Measurements from ENCODE around the gene CERS4. TPM values are rescaled to one million over a fixed set of nuclear protein-coding genes. Genes with fewer than 3 reads are reported as not detected.
"Not testable (repeated sequence)": the region's sequence is repeated elsewhere in the genome, so short reads cannot be mapped to it uniquely, and the experiment has no call there.

The CERS4 gene
- total RNA-seq, 1 donor from 2014 or later = 49.8 TPM

DNA sequence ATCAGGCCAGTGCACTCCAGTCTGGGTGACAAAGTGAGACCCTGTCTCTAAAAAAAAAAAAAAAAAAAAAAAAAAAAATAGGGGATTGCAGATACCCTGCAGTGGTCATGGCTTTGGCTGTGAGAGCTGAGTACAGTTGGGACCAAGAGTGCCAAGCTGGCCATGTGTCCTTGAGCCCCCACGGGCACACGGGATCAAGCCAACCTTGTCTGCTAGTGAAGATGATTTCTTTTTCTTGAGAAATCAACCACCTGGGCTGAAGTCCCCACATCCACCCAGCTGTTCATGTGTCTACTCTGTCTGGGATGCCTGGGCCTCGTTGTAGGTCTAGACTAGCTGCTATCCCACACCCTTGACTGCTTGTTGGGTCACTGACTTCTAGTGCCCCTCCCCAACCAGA lies 34.0 kb downstream of the CERS4 start:
- DNase-seq (ENCODE audit: low spot score) = no peak

DNA sequence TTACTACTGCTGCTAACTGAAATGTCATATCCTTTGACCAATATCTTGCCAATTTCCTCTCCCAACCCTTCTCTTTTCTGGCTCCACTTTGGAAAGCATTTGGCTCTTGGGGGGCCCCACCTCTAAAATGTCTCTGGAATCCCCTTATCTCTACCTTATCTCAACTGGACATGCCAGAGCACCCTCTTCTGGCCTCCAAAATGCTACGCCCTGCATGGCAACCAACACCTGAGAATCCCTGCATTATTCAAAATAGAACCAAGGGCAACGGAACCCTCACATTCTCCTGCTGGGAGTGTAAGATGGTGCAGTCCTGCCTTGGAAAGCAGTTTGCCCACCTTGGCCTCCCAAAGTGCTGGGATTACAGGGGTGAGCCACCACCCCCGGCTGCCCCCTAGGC lies 35.3 kb downstream of the CERS4 start:
- DNase-seq (ENCODE audit: low spot score) = no peak

DNA sequence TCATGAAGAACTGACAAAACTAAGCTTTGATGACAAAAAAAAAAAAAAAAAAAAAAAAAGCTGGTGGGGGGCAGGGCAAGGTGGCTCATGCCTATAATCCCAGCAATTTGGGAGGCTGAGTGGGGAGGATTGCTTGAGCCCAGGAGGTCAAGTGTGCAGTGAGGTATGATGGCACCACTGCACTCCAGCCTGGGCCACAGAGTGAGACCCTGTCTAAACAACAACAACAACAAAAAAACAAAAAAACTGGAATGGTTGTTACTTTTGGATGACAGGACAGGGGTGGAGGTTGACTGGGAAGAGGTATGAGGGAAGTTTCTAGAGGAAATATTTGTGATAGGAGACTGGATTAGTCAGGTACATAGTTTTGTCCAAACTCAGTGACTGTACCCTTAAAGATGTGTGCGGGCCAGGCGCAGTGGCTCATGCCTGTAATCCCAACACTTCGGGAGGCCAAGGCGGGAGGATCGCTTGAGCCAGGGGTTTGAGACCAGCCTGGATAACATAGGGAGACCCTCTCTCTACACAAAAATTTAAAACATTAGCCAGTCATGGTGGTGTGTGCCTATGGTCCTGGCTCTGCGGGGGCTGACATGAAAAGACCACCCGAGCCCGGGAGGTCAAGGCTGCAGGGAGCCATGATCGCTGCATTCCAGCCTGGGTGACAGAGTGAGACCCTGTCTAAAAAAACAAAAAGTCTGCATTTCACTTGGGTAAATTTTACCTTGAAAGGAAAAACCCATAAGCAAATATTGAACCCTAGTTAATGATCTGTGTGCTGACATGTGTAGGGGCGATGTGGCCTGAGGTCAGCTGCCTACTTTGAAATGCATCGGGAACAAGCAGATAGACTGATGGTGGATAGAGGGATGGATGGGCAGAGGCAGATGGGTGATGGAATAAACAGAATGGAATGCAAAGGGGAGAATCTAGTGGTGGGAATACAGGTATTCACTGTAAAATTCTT lies 37.0 kb downstream of the CERS4 start:
- no peak for DNase-seq (ENCODE audit: low spot score)

DNA sequence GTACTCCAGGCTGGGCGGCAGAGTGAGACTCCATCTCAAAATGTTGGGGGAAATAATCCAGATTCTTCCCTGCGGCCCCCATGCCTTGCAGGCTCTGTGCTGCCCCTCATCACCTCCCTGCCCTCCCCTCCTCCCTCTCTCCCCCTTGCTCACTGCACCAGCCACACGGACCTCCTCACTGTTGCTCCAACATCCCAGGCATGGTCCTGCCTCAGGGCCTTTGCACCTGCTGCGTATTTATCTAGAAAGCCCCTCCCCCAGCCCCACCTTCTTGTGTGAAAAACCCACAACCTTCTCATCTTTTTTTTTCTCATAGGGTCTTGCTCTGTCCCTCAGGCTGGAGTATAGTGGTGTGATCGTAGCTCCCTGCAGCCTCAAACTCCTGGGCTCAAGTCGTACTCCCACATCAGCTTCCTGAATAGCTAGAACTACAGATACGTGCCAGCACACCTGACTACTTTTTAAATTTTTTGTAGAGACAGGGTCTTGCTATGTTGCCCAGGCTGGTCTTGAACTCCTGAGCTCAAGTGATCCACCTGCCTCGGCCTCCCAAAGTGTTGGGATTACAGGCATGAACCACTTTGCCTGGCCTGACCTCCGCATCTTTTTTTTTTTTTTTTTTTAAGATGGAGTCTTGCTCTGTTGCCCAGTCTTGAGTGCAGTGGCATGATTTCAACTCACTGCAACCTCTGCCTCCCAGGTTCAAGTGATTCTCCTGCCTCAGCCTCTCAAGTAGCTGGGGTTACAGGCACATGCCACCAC lies 38.1 kb downstream of the CERS4 start:
- not testable (repeated sequence) for DNase-seq (ENCODE audit: low spot score)

DNA sequence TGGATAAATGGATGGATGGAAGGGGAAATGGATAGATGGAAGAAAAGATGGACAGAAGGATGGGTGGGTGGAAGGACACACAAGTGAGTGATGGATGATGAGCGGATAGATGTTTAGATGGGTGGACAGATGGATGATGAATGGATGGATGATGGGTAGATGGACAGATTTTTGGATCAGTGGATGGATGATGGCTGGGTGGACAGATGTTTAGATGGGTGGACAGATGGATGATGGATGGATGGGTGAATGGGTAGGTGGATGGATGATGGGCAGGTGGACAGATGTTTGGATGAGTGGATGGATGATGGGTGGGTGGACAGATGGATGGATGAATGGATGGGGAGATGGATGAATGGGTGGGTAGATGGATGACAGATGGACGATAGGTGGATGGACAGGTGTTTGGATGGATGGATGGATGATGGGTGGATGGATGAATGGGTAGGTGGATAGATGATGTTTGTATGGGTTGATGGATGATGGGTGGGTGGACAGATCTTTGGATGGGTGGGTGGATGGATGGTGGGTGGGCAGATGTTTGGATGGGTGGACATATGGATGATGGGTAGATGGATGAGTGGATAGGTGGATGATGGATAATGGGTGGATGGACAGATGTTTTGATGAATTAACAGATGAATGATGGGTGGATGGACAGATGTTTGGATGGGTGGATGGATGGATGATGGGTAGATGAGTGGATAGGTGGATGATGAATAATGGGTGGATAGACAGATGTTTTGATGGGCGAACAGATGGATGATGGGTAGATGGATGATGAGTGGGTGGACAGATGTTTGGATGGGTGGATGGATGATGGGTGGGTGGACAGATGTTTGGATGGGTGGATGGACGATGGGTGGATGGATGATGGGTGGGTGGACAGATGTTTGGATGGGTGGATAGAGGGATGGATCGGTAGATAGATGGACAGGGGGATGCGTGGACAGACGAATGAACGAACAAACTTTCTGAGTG lies 39.5 kb downstream of the CERS4 start:
- no peak for DNase-seq (ENCODE audit: low spot score)

DNA sequence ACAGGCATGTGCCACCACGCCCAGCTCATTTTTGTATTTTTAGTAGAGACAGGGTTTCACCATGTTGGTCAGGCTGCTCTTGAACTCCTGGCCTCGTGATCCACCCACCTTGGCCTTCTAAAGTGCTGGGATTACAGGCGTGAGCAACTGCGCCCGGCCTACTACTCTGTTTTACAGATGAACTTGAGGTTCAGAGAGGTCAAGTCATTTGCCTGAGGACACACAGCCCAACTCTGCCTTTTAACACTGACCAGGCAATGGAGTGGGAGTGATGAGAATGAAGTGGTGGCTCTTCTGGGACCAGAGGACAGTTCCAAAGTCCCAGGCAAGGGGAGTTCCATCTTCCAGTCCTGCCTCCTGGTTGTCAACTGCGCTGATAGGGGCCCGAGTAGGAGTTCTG lies 41.4 kb downstream of the CERS4 start:
- no peak for DNase-seq (ENCODE audit: low spot score)

DNA sequence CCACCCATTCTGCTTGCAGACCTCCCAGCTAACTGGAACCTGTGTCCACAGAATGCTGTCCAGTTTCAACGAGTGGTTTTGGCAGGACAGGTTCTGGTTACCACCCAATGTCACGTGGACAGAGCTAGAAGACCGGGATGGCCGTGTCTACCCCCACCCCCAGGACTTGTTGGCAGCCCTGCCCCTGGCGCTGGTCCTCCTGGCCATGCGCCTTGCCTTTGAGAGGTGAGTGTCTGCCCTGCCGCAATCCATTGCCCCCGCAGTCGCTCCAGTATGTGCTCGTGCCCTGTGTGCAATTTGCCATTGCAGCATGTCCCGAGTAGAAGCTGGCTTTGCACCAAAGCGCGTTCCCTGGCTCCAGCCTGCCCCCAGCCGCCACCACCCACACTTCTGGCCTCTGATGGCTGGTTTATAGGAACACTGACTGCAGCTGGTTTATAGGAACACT lies 41.9 kb downstream of the CERS4 start:
- DNase-seq (ENCODE audit: low spot score) = peak; percentile 67

DNA sequence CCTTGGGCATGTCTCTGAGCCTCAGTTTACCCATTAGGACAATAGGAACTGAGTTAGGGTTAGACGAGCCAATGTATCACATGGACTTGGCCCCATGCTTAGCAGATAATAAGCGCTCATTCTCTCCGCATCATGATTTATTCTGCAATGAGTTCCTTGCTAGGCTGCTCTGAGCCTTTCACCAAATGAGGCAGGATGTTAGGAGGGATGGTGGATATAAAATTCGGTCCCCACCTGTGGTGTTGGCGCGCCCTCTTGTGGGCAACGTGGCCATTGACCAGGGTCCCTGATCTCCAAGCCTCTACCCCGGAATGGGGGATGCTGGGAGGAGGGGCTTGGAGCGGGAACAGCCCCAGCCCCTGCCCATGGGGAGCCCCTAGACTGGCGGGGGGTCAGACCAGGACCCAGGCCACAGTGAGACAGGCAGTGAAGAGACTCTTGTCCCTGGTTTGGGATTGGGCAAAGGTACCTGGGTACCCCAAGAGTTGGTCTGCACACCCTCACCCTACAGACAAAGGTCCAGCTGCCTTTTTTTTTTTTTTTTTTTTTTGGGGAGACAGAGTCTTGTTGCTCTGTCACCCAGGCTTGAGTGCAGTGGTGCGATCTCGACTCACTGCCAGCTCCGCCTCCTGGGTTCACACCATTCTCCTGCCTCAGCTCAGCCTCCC lies 43.9 kb downstream of the CERS4 start:
- peak; percentile 87 for DNase-seq (ENCODE audit: low spot score)

DNA sequence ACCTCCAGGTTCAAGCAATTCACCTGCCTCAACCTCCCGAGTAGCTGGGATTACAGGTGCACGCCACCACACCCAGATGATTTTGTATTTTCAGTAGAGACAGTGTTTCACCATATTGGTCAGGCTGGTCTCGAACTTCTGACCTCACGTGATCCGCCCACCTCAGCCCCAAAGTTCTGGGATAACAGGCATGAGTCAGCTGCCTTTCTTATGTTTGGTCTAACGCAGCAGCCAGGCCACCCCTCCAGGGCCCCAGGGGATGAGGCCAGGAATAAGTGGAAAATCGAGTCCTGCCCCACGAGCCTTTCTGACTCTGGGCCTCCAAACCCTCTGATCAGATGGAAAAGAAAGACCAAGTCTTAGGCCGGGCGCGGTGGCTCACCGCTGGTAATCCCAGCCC lies 44.5 kb downstream of the CERS4 start:
- DNase-seq (ENCODE audit: low spot score) = no peak

DNA sequence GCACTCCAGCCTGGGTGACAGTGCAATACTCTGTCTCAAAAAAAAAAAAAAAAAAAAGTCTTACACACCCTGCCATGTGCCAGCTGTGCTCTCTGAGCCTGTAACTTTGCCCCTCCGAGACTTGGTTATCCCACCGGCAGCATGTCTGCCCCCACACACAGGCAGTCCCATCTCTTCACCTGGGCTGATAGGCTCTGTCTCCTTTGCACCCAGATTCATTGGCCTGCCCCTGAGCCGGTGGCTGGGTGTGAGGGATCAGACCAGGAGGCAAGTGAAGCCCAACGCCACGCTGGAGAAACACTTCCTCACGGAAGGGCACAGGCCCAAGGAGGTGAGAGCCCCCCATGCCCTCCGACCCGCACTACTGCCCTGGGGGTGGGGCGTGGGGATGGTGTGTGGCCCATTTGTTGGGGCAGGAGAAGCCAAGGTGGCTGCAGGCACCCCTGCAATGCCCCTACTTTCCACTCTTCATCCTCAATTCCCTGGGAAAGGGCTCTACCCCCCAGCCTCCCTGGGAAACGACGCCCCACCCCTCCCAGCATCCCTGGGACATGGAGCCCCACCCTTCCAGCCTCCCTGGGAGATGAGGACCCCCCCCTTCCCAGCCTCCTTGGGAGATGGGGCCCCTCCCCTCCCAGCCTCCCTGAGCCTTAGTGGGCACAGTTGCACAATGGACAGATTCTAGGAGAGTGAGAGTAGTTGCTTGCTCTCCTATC lies 45.3 kb downstream of the CERS4 start:
- DNase-seq (ENCODE audit: low spot score) = no peak

DNA sequence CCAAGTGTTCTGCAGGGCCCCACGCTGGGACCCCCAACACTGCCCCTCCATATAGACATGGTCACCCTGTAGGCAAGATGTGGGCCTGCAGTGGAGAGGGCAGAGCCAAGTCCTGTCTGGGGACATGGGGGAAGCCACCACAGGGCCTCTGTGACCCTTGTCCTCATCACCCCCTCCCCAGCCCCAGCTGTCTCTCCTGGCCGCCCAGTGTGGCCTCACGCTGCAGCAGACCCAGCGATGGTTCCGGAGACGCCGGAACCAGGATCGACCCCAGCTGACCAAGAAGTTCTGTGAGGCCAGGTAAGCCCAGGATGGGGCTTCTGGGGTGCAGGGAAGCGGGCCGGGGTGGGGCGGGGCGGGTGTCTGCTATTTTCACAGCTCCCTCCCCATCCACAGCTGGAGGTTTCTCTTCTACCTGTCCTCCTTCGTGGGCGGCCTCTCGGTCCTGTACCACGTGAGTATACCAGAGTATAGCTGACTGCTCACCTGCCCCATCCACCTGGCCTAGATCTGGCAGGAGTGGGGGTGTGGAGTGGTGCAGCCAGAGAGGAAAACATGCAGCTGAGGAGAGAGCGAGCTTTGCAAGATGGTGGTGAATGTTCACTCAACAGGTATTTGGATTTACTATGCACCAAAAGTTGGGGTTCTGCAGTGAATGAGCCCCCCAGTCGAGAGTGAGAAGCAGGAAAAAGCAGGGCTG lies 46.4 kb downstream of the CERS4 start:
- DNase-seq (ENCODE audit: low spot score) = no peak

DNA sequence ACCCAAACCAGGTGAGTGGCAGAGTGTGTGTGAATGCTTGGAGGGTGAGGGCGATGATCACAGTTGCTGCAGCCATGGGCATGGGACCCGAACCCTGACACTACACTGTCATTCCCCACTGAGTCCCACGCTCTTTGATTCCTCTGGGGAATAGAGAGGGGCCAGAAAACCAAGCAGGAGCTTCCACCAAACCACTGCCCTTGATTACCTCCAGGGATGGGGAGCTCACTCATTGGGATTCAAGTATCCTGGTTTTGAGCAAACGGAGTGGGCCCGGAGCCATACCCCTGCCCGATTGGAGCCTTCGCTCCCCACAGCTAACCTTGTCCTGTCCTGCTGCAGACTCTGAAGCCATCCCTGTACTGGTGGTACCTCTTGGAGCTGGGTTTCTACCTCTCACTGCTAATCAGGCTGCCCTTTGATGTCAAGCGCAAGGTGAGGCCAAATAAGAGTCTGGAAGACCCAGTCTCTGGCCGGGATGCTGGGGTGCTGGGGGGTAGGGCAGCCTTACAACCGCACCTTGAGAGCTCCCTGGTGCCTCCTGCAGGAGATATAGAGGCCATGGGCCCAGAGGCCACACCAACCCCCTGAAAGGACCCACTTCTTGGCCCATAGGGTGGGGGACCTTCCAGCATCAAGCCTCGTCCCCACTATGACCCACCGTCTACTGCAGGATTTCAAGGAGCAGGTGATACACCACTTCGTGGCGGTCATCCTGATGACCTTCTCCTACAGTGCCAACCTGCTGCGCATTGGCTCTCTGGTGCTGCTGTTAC lies 47.3 kb downstream of the CERS4 start:
- no peak for DNase-seq (ENCODE audit: low spot score)

DNA sequence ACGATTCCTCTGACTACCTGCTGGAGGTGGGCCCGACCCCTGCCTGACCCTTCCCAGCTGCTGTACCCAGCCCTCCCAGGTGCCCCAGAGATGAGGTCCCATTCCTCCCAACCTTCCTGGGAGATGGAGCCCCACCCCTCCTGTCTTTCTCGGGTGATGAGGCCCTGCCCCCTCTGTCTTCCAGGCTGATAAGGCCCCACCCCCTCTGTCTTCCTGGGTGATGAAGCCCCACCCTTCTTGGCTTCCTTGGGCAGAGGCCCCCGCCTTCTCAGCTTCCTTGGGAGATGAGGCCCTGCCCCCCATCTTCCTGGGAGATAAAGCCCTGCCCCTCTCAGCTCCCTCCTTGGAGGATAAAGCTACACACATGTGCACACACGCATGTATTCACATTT lies 47.9 kb downstream of the CERS4 start:
- DNase-seq (ENCODE audit: low spot score) = no peak

DNA sequence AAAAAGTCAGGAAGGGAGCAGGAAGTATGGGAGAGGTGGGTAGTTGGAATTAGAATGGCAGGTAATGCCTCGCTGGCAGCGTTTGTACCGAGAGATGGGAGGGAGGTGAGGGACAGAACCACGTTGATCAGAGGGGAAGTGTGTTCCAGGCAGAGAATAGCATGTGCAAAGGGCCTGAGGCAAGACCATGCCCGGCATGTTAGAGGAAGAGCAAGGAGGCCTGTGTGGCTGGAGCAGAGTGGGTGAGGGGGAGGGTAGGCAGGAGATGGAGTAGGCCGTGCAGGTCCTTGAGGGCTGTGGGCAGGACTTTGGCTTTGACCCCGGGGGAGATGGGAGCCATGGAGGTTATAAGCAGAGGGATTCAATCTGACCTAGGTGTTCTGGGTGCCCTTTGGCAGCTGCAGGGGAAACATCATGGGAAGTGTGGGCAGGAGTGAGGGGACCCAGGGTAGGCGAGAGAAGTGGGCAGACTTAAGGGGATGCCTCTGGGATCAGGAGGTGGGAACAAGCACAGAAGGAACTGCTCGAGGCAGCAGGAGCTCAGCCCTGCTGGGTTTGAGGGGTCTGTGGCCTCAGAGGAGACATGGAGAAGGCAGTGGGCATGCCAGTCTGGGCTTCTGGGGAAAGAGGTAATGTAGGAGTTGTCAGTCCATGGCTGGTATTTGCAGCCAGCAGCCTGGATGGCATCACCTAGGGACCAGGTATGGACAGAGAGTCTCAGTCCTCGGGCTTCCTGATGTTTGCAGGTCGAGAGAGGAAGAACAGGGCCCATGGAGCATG lies 50.2 kb downstream of the CERS4 start:
- DNase-seq (ENCODE audit: low spot score) = no peak

DNA sequence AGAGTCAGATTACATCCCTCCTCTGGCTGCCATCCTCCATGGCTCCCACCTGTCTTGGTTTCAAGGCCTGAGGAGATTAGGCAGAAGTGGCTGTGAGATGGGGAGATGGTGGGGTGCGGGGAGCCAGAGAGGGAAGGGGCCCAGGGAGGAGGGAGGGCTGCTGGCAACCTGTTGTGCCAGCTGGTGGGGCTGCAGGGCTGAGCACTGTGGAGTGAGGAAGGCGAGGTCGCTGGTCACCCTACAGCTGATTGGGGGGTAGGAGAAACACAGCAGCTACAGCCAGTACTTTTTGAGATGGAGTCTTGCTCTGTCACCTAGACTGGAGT lies 50.7 kb downstream of the CERS4 start:
- DNase-seq (ENCODE audit: low spot score) = no peak

DNA sequence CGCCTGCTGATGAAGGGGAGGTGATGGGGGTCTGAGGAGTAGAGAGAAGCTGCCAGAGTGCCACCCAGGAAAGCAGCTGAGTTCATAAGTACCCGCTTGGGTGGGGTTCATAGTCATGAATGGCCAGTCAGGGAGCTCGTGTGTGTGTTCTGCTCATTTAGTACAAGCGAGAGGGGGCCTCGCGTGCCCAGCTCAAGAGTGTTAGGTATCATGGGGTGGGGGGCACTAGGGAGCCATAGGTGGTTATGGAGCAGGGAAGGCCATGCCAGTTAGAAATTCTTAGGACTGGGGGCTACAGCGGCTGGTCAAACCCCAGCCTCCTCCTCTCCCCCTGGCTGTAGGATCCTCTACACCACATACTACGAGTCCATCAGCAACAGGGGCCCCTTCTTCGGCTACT lies 52.2 kb downstream of the CERS4 start:
- DNase-seq (ENCODE audit: low spot score) = no peak

DNA sequence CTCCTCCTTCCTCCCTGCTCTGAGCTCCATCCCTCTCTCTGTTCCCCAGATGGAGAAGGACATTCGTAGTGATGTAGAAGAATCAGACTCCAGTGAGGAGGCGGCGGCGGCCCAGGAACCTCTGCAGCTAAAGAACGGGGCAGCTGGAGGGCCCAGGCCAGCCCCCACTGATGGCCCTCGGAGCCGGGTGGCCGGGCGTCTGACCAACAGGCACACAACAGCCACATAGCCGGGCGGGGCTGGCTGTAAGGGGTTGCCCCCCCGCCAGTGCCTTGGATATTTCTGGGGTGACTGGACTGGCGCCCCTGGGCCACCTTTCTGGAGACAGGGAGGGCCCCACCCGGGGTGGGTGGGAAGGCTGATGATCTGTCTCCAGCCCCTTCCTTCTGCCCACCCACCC lies 52.7 kb downstream of the CERS4 start:
- peak; percentile 35 for DNase-seq (ENCODE audit: low spot score)

DNA sequence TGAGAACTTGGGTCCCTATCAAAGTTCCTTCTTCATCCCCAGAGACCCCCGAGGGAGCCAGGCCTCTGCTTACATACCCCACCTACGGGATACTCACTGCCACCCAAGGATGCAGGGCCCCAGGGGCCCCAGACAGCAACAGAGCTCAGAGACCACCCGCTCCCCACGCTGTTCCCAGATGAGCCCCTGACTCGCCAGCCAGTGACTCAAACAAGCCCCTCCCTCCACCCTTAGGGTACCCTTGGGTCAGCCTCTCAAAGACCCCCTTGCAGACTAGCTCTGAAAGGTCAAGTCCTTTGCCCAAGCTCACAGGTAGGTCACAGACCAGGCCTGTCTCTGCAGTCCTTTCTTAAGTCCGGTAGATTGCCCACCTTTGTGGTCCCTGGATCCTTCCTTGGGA lies 53.3 kb downstream of the CERS4 start:
- DNase-seq (ENCODE audit: low spot score) = peak; percentile 39

Measured in ureter (tissue), 1 donor.